ENCODE measurements around the gene HPCAL1. TPM values are rescaled to one million over a fixed set of nuclear protein-coding genes. Genes with fewer than 3 reads are reported as not detected.

HPCAL1 gene
- polyA plus RNA-seq, 1 donor from 2014 or later: 63.4 TPM

DNA sequence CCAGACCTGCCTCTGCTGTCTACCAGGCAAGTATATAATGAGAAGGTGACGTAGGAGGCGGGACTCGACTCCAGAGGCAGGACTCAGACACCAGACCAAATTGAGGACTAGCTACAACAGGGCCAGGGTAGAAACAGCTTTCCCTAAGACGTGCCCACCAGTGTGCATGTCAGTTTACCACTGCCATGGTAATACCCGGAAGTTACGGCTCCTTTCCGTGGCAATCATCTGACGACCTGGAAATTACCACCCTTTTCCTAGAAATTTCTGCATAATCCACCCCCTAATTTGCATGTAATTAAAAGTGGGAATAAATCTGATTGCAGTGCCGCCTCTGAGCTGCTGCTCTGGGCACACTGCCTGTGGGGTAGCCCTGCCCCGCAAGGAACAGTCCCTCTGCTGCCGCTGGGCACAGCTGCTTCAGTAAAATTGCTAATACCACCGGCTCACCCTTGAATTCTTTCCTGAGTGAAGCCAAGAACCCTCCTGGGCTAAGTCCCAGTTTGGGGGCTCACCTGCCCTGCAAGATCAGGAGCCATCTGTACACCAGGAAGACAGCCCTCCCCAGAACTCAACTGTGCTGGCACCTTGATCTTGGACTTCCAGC lies 86.4 kb downstream of the HPCAL1 start:
- Histone ChIP-seq H3K79me2 (replicated peaks; ENCODE audit: insufficient read depth, low read length) (no peaks in the 10 kb centered on the region), H3K27me3 (ENCODE audit: insufficient read depth, low read depth, low read length) (no peaks in the 10 kb centered on the region), H3K9ac (ENCODE audit: low read length) (no peak overlapping the region), H2AFZ (ENCODE audit: low read depth, low read length) (no peak overlapping the region), H4K20me1 (ENCODE audit: insufficient read depth) (no peaks in the 10 kb centered on the region), H3K36me3 (ENCODE audit: insufficient read depth, low read length) (no peaks in the 10 kb centered on the region), H3F3A (ENCODE audit: insufficient read depth, low read length, poor library complexity, severe bottlenecking) (peaks cover 3% of the 10 kb centered on the region), H3K4me3 (ENCODE audit: low read length) (no peak overlapping the region), H3K4me2 (ENCODE audit: low read length) (no peak overlapping the region), H3K9me3 (ENCODE audit: low read length) (no peaks in the 10 kb centered on the region), H3K27ac (ENCODE audit: low read length) (no peak overlapping the region), H3K9me2 (ENCODE audit: insufficient read depth, low read length) (no peaks in the 10 kb centered on the region)
- TF ChIP-seq MXI1 (conservative IDR thresholded peaks at IDR 0.05; ENCODE audit: poor library complexity, severe bottlenecking): no peak
- no peak for TF ChIP-seq TAF1 (IDR thresholded peaks at IDR 0.05; ENCODE audit: low read depth)
- TF ChIP-seq, protein P1, sequence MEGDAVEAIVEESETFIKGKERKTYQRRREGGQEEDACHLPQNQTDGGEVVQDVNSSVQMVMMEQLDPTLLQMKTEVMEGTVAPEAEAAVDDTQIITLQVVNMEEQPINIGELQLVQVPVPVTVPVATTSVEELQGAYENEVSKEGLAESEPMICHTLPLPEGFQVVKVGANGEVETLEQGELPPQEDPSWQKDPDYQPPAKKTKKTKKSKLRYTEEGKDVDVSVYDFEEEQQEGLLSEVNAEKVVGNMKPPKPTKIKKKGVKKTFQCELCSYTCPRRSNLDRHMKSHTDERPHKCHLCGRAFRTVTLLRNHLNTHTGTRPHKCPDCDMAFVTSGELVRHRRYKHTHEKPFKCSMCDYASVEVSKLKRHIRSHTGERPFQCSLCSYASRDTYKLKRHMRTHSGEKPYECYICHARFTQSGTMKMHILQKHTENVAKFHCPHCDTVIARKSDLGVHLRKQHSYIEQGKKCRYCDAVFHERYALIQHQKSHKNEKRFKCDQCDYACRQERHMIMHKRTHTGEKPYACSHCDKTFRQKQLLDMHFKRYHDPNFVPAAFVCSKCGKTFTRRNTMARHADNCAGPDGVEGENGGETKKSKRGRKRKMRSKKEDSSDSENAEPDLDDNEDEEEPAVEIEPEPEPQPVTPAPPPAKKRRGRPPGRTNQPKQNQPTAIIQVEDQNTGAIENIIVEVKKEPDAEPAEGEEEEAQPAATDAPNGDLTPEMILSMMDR (IDR thresholded peaks at IDR 0.05; ENCODE audit: poor library complexity, severe bottlenecking): no peak
- TF ChIP-seq EP300 (conservative IDR thresholded peaks at IDR 0.05; ENCODE audit: poor library complexity, severe bottlenecking): no peak
- TF ChIP-seq EZH2 (IDR thresholded peaks at IDR 0.05; ENCODE audit: borderline replicate concordance, insufficient read depth, low read length, poor library complexity, severe bottlenecking): no peak
- no peak for TF ChIP-seq RAD21 (conservative IDR thresholded peaks at IDR 0.05)
- no peak for TF ChIP-seq POLR2AphosphoS5 (IDR thresholded peaks at IDR 0.05)
- TF ChIP-seq SMC3 (conservative IDR thresholded peaks at IDR 0.05; ENCODE audit: poor library complexity): no peak
- TF ChIP-seq, protein P2, sequence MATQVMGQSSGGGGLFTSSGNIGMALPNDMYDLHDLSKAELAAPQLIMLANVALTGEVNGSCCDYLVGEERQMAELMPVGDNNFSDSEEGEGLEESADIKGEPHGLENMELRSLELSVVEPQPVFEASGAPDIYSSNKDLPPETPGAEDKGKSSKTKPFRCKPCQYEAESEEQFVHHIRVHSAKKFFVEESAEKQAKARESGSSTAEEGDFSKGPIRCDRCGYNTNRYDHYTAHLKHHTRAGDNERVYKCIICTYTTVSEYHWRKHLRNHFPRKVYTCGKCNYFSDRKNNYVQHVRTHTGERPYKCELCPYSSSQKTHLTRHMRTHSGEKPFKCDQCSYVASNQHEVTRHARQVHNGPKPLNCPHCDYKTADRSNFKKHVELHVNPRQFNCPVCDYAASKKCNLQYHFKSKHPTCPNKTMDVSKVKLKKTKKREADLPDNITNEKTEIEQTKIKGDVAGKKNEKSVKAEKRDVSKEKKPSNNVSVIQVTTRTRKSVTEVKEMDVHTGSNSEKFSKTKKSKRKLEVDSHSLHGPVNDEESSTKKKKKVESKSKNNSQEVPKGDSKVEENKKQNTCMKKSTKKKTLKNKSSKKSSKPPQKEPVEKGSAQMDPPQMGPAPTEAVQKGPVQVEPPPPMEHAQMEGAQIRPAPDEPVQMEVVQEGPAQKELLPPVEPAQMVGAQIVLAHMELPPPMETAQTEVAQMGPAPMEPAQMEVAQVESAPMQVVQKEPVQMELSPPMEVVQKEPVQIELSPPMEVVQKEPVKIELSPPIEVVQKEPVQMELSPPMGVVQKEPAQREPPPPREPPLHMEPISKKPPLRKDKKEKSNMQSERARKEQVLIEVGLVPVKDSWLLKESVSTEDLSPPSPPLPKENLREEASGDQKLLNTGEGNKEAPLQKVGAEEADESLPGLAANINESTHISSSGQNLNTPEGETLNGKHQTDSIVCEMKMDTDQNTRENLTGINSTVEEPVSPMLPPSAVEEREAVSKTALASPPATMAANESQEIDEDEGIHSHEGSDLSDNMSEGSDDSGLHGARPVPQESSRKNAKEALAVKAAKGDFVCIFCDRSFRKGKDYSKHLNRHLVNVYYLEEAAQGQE (IDR thresholded peaks at IDR 0.05; ENCODE audit: borderline replicate concordance): no peak

DNA sequence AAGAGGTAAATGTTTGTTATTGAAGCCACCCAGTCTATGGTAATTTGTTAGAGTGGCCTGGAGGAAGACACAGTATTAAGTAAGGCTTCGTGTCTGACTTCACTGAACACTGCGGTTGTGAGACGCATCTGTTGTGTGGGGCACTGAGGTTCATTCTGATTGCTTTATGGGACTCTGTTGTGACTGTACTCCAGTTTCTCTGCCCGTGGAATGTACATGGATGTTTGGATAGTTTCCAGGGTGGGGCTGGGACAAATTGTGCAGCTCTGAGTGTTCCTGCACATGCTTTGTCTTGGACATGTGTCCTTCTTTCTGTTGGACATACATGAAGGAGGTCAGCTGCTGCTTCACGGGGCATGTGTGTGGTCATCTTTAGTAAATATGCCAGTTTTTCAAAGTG lies 86.9 kb downstream of the HPCAL1 start:
- TF ChIP-seq, protein P2 (IDR thresholded peaks at IDR 0.05; ENCODE audit: borderline replicate concordance): no peak
- no peak for TF ChIP-seq TAF1 (IDR thresholded peaks at IDR 0.05; ENCODE audit: low read depth)
- TF ChIP-seq RAD21 (conservative IDR thresholded peaks at IDR 0.05): no peak
- TF ChIP-seq, protein P1 (IDR thresholded peaks at IDR 0.05; ENCODE audit: poor library complexity, severe bottlenecking): no peak
- no peak for TF ChIP-seq EZH2 (IDR thresholded peaks at IDR 0.05; ENCODE audit: borderline replicate concordance, insufficient read depth, low read length, poor library complexity, severe bottlenecking)
- no peak for TF ChIP-seq POLR2AphosphoS5 (IDR thresholded peaks at IDR 0.05)
- H3K4me2 ChIP-seq (ENCODE audit: low read length): no peak overlapping the region
- H3F3A ChIP-seq (ENCODE audit: insufficient read depth, low read length, poor library complexity, severe bottlenecking): peaks cover 3% of the 10 kb centered on the region
- H3K9me2 ChIP-seq (ENCODE audit: insufficient read depth, low read length): no peaks in the 10 kb centered on the region
- H3K9me3 ChIP-seq (ENCODE audit: low read length): no peaks in the 10 kb centered on the region
- no peak overlapping the region for H3K4me3 ChIP-seq (ENCODE audit: low read length)
- H3K27me3 ChIP-seq (ENCODE audit: insufficient read depth, low read depth, low read length): no peaks in the 10 kb centered on the region
- no peaks in the 10 kb centered on the region for H3K36me3 ChIP-seq (ENCODE audit: insufficient read depth, low read length)
- no peak overlapping the region for H3K9ac ChIP-seq (ENCODE audit: low read length)
- no peak overlapping the region for H2AFZ ChIP-seq (ENCODE audit: low read depth, low read length)
- no peaks in the 10 kb centered on the region for H3K79me2 ChIP-seq (replicated peaks; ENCODE audit: insufficient read depth, low read length)
- H4K20me1 ChIP-seq (ENCODE audit: insufficient read depth): no peaks in the 10 kb centered on the region
- H3K27ac ChIP-seq (ENCODE audit: low read length): no peak overlapping the region
